ENCODE results near the gene RNFT1. TPM values are rescaled to one million over a fixed set of nuclear protein-coding genes. Genes with fewer than 3 reads are reported as not detected.
"Not testable (repeated sequence)": the region's sequence is repeated elsewhere in the genome, so short reads cannot be mapped to it uniquely, and the experiment has no call there.

RNFT1 gene
- total RNA-seq, 2 donors from 2014 or later = 23.9 to 25.7 TPM

GRCh38 chr17:59941131-59941530, 23.4 kb downstream of the RNFT1 start:
- ATAC-seq (no peak), DNase-seq (no peak)
- intact Hi-C loops (cut with DNase I, micrococcal nuclease) = no loop called here

GRCh38 chr17:59940697-59941096, 23.8 kb downstream of the RNFT1 start:
- intact Hi-C loops (cut with DNase I, micrococcal nuclease); ATAC-seq; DNase-seq: not testable (repeated sequence)

GRCh38 chr17:59933317-59933716, 31.2 kb downstream of the RNFT1 start:
- intact Hi-C loops (cut with DNase I, micrococcal nuclease); ATAC-seq; DNase-seq: not testable (repeated sequence)

- intact Hi-C loops (cut with DNase I, micrococcal nuclease); DNase-seq; ATAC-seq: not testable (repeated sequence)
These were observed 33.8 kb downstream of the RNFT1 start for GRCh38 chr17:59930768-59931167.

- intact Hi-C loops (cut with DNase I, micrococcal nuclease); DNase-seq; ATAC-seq: not testable (repeated sequence)
These were observed 34.4 kb downstream of the RNFT1 start for GRCh38 chr17:59930121-59930520.

GRCh38 chr17:59920637-59921036, 43.9 kb downstream of the RNFT1 start:
- ATAC-seq; DNase-seq; intact Hi-C loops (cut with DNase I, micrococcal nuclease): not testable (repeated sequence)

GRCh38 chr17:59916446-59916845, 48.1 kb downstream of the RNFT1 start:
- intact Hi-C loops (cut with DNase I, micrococcal nuclease) = no loop called here
- DNase-seq (no peak), ATAC-seq (no peak)

GRCh38 chr17:59914274-59914854, 50.2 kb downstream of the RNFT1 start:
- peak; percentile 52 for ATAC-seq
- intact Hi-C loops (cut with DNase I, micrococcal nuclease) = loop anchor here in 1 of 2 donors (5.0 kb wide), 1 partner anchor 123 kb away; no protein-coding TSS in a partner anchor

GRCh38 chr17:59907467-59907866, 57.1 kb downstream of the RNFT1 start:
- intact Hi-C loops (cut with DNase I, micrococcal nuclease) = no loop called here
- DNase-seq (no peak), ATAC-seq (no peak)

More at GRCh38 chr17:59914274-59914854, 50.2 kb downstream of the RNFT1 start:
- no peak for DNase-seq

- intact Hi-C loops (cut with DNase I, micrococcal nuclease) = no loop called here
- DNase-seq (no peak), ATAC-seq (no peak)
These were observed 61.1 kb downstream of the RNFT1 start for GRCh38 chr17:59903455-59903854.

Other genes starting within 250 kb of the RNFT1 start
- gene TUBD1, start 71.8 kb downstream of the RNFT1 start, total RNA-seq = 1 to 10 TPM; 6.0 to 6.1 TPM
- gene RPS6KB1, start 71.6 kb downstream of the RNFT1 start, total RNA-seq = 10 to 100 TPM; 27.0 to 29.3 TPM
- 1 to 10 TPM; 9.1 to 9.4 TPM for gene HEATR6, start 114.2 kb upstream of the RNFT1 start, total RNA-seq
- gene CA4, start 185.2 kb upstream of the RNFT1 start, total RNA-seq = 100 to 1,000 TPM; 394 to 509 TPM

All from left colon (tissue), 2 donors.